HepG2 (cell line): ENCODE data around the gene PARD3. TPM values are rescaled to one million over a fixed set of nuclear protein-coding genes. Genes with fewer than 3 reads are reported as not detected.

Experiments
- ATAC-seq: fragments of 200-7000 bp; cut with Tn5 transposase; 3 replicates; pipeline ENCODE4 v1.9.1; 2020; ENCODE audit warnings: mild to moderate bottlenecking, moderate library complexity
- BruUV-seq: library from RNA; stranded (reverse); fragments of 400-500 nt; replicated peaks from 2 replicates; lab custom pipeline; 2021; lab: Mats Ljungman, UMichigan
- CTCF ChIA-PET: fragments of 300-600 bp; formaldehyde crosslinking; extraction: SDS; loops from one replicate; lab custom pipeline; 2021; ENCODE audit warnings: low total read pairs, inconsistent platforms, low intra/inter-chr PET ratio; lab: Yijun Ruan, JAX
- POLR2A ChIA-PET: fragments of 350-600 bp; sonication (Branson Sonifier 250); formaldehyde crosslinking; loops from one replicate; lab custom pipeline; 2020; ENCODE audit warnings: antibody characterized with exemption, inconsistent platforms; lab: Yijun Ruan, JAX
- DNase-seq: peaks from one replicate; pipeline ENCODE4 v3.0.0-alpha.2; 2015; ENCODE audit warnings: low spot score
- FAIRE-seq: peaks from 3 replicates; lab custom pipeline; 2011; peaks lifted over from hg19 to GRCh38; lab: Jason Lieb, UNC
- H2AFZ ChIP-seq: one replicate; pipeline ENCODE4 v1.6.1; 2011; ENCODE audit warnings: low read length, inconsistent platforms
- H3K27ac ChIP-seq: fragments of 300-600 bp; 3 replicates; pipeline ENCODE4 v1.8.0; 2011; ENCODE audit warnings: mixed run types, mild to moderate bottlenecking, mixed read lengths, low read length, inconsistent platforms; ENCODE audit not compliant: insufficient read depth; ENCODE audit errors: extremely low read length
- H3K27me3 ChIP-seq, 2 experiments: fragments of 200-600 bp in 1 of 2; 2 replicates in 1 of 2; 3 replicates in 1 of 2; pipeline versions ENCODE4 v1.6.0 to v1.8.0; 2011; ENCODE audit warnings: low read length in 2 of 2, mild to moderate bottlenecking in 2 of 2, moderate library complexity in 2 of 2, inconsistent platforms in 1 of 2; ENCODE audit not compliant: insufficient read depth in 2 of 2, control insufficient read depth in 1 of 2
- H3K36me3 ChIP-seq, 2 experiments: fragments of 200-600 bp in 1 of 2; replicated peaks in 1 of 2; 2 replicates in 1 of 2; 3 replicates in 1 of 2; pipeline versions ENCODE4 v1.5.1 to v1.8.0; 2011; ENCODE audit warnings: low read length in 2 of 2, inconsistent platforms in 1 of 2; ENCODE audit not compliant: insufficient read depth in 2 of 2, control insufficient read depth in 1 of 2
- H3K4me1 ChIP-seq: 2 replicates; pipeline ENCODE4 v1.5.1; 2012; ENCODE audit warnings: low read length, inconsistent platforms; ENCODE audit not compliant: insufficient read depth
- H3K4me2 ChIP-seq: 2 replicates; pipeline ENCODE4 v1.6.0; 2011; ENCODE audit warnings: low read depth, low read length, inconsistent platforms
- H3K4me3 ChIP-seq, 3 experiments: fragments of 200-600 bp in 1 of 3; sonication (generic), shearing (Covaris generic) in 1 of 3; replicated peaks in 1 of 3; 2 replicates each; pipeline ENCODE4 v1.5.1; 2011 to 2016; ENCODE audit warnings: low read length in 3 of 3, inconsistent platforms in 2 of 3, low read depth in 2 of 3, mild to moderate bottlenecking in 2 of 3, control low read depth in 1 of 3, mixed read lengths in 1 of 3; ENCODE audit not compliant: insufficient read depth in 1 of 3
- H3K79me2 ChIP-seq: one replicate; pipeline ENCODE4 v1.6.1; 2011; ENCODE audit warnings: low read length, inconsistent platforms; ENCODE audit not compliant: insufficient read depth
- H3K9ac ChIP-seq: 2 replicates; pipeline ENCODE4 v1.6.0; 2011; ENCODE audit warnings: mild to moderate bottlenecking, low read depth, low read length, inconsistent platforms; ENCODE audit not compliant: insufficient read depth
- H3K9me3 ChIP-seq: 2 replicates; pipeline ENCODE4 v1.5.1; 2012; ENCODE audit warnings: mild to moderate bottlenecking, low read length
- H4K20me1 ChIP-seq: 2 replicates; pipeline ENCODE4 v1.6.0; 2011; ENCODE audit warnings: inconsistent platforms, mild to moderate bottlenecking, low read length, moderate library complexity; ENCODE audit not compliant: insufficient read depth
- EED ChIP-seq: sonication (generic); formaldehyde crosslinking; IDR thresholded peaks from 2 replicates; pipeline ENCODE4 v1.5.0; 2020; ENCODE audit warnings: mild to moderate bottlenecking, missing genetic modification reagents
- PLRG1 ChIP-seq: fragments of 450-650 bp; conservative IDR thresholded peaks from 2 replicates; pipeline ENCODE4 v1.6.1; 2016
- ZNF615 ChIP-seq: sonication (generic); formaldehyde crosslinking; IDR thresholded peaks from 2 replicates; pipeline ENCODE4 v1.5.0; 2020; ENCODE audit warnings: mild to moderate bottlenecking, missing genetic modification reagents, borderline replicate concordance
- WGBS: methylation state at CpG from one replicate; pipeline ENCODE4 v1.1.6; 2017; ENCODE audit warnings: low lambda C conversion rate; 5-methylcytosine and 5-hydroxymethylcytosine counted together
- in situ Hi-C: cut with HindIII; loops from 2 replicates; pipeline ENCODE4 v1.10.0; 2017; ENCODE audit warnings: low pct_unique_long_range_greater_than_20kb; ENCODE audit not compliant: extremely low pct_ligation_motif_present
- intact Hi-C: fragments of 100-400 bp; cut with micrococcal nuclease; formaldehyde crosslinking; loops from one replicate; pipeline ENCODE4 v1.10.0; 2022; ENCODE audit not compliant: unreplicated experiment
- polyA plus RNA-seq, 8 experiments: library from polyadenylated mRNA; depleted of rRNA in 3 of 8; stranded (reverse) in 7 of 8; unstranded in 1 of 8; fragments of >200 nt; fragmentation: Illumina TruSeq in 4 of 8; extraction: Trizol in 4 of 8; gene quantifications; 2 replicates each; pipeline versions ENCODE4 v1.2.1 to v1.2.3, GENCODE V29; 2011 to 2016; ENCODE audit warnings: low read depth in 4 of 8, missing spikeins in 1 of 8, mixed read lengths in 1 of 8; ENCODE audit not compliant: insufficient read depth in 1 of 8
- total RNA-seq, 5 experiments: library from RNA; depleted of rRNA; stranded (reverse); fragments of >200 nt; fragmentation: Illumina TruSeq; extraction: Trizol; gene quantifications; 2 replicates each; pipeline ENCODE4 v1.2.3, GENCODE V29; 2016; ENCODE audit warnings: low read depth in 1 of 5
- TF ChIP-seq, protein P1 (sequence below): sonication (generic); formaldehyde crosslinking; IDR thresholded peaks from 2 replicates; pipeline ENCODE4 v1.4.0; 2020; ENCODE audit warnings: mild to moderate bottlenecking, low read depth, missing genetic modification reagents

Gene PARD3
- total and polyA plus RNA-seq, 2 of the 13 experiments (the other 11 are each of a cell fraction or from before 2014, with no cell fraction given) = 40.9 to 60.0 TPM

DNA sequence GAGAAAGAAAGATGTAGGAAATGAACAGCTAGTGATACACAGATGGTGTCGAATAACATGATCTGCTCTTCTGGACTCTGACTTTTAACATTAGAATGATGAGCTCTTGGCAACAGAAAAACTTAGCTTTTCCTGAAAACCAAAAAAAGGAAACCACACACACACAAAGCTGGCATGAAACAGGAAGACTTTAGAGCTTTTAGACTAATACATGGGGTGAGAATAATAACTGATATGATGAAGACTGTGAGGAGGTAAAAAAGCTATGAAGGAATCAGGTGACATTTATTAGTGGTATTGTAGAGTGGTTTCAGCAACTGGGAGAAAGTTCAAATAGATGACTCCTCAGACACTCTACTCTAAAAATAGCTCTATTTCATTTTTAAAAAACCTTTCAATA lies 491.9 kb downstream of the PARD3 start:
- TF ChIP-seq, protein P1, sequence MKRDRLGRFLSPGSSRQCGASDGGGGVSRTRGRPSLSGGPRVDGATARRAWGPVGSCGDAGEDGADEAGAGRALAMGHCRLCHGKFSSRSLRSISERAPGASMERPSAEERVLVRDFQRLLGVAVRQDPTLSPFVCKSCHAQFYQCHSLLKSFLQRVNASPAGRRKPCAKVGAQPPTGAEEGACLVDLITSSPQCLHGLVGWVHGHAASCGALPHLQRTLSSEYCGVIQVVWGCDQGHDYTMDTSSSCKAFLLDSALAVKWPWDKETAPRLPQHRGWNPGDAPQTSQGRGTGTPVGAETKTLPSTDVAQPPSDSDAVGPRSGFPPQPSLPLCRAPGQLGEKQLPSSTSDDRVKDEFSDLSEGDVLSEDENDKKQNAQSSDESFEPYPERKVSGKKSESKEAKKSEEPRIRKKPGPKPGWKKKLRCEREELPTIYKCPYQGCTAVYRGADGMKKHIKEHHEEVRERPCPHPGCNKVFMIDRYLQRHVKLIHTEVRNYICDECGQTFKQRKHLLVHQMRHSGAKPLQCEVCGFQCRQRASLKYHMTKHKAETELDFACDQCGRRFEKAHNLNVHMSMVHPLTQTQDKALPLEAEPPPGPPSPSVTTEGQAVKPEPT (CRISPR knock-in tag) = no peak
- no peak for TF ChIP-seq PLRG1
- H3K9ac ChIP-seq = no peak overlapping the region
- H3K4me2 ChIP-seq = no peak overlapping the region
- H2AFZ ChIP-seq = no peak overlapping the region
- H3K9me3 ChIP-seq = no peaks in the 10 kb centered on the region
- H3K36me3 ChIP-seq = peaks cover 6 to 21% of the 10 kb centered on the region in 2 experiments; a peak in 3 of 5 replicates
- H4K20me1 ChIP-seq = no peaks in the 10 kb centered on the region
- ChIA-PET CTCF (no interaction called here), POLR2A (no interaction called here)
- H3K27ac ChIP-seq = no peak overlapping the region
- no peaks in the 10 kb centered on the region for H3K27me3 ChIP-seq
- no peak overlapping the region for H3K4me3 ChIP-seq
- in situ Hi-C loops (no loop called here), intact Hi-C loops (no loop called here)
- peaks cover 21% of the 10 kb centered on the region for H3K4me1 ChIP-seq
- H3K79me2 ChIP-seq = no peaks in the 10 kb centered on the region
- BruUV-seq = no TSS peak
- WGBS = 83% methylated on average over 1 of the region's 1 CpG
- FAIRE-seq (no peak), ATAC-seq (no peak), DNase-seq (no peak)

DNA sequence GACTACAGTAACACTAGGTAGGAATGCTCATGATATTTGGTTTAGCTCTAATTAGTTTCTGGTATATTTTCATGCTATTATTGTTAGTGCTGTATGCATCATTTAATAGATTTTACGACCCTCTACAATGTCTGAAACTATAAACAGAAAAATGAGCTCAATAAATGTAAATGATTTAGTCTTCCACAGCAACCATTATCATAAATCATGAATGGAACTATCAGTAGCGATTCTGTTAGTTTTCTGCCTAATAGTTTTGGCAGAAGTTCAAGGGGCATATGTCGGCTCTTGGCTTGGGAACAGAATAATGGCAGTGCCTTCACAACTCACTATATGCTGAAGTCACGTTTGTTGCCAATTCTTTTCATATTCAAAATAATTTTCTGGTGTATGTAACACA lies 494.8 kb downstream of the PARD3 start:
- Histone ChIP-seq H4K20me1 (no peaks in the 10 kb centered on the region), H3K4me1 (peaks cover 21% of the 10 kb centered on the region), H3K9me3 (no peaks in the 10 kb centered on the region), H3K36me3 (peaks cover 12 to 13% of the 10 kb centered on the region in 2 experiments), H3K27me3 (no peaks in the 10 kb centered on the region), H3K79me2 (no peaks in the 10 kb centered on the region), H3K4me2 (no peak overlapping the region), H3K27ac (no peak overlapping the region), H3K4me3 (no peak overlapping the region), H2AFZ (no peak overlapping the region), H3K9ac (no peak overlapping the region)
- ChIA-PET POLR2A (no interaction called here), CTCF (no interaction called here)
- intact Hi-C loops (no loop called here), in situ Hi-C loops (no loop called here)
- DNase-seq (no peak), ATAC-seq (no peak), FAIRE-seq (no peak)
- no TSS peak for BruUV-seq
- WGBS = 93% methylated on average over 4 of the region's 4 CpGs
- no peak for TF ChIP-seq ZNF615 (CRISPR knock-in tag)
- no peak for TF ChIP-seq EED
